Measurements from ENCODE around the gene EBF3. TPM values are rescaled to one million over a fixed set of nuclear protein-coding genes. Genes with fewer than 3 reads are reported as not detected.

The EBF3 gene
- polyA plus RNA-seq, 2 donors: 0.57 to 0.58 TPM

DNA sequence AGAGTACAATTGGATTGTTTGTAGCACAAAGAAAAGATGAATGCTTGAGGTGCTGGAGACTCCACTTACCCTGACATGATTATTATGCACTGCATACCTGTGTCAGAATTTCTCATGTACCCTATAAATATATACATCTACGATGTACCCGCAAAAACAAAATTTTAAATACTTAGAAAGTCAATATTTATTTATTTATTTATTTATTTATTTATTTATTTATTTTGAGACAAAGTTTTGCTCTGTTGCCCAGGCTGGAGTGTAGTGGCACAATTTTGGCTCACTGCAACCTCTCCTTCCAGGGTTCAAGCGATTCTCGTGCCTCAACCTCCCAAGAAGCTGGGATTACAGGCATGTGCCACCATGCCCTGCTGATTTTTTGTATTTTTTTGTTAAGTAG, 35.1 kb upstream of the EBF3 start:
- Histone ChIP-seq H3K36me3 (ENCODE audit: control insufficient read depth in 2 of 2, insufficient read depth in 2 of 2, low read length in 1 of 2) (no peaks in the 10 kb centered on the region), H3K4me1 (ENCODE audit: control insufficient read depth in 2 of 2, insufficient read depth in 2 of 2, low read length in 1 of 2) (no peaks in the 10 kb centered on the region), H3K27me3 (ENCODE audit: control insufficient read depth in 1 of 2, insufficient read depth in 2 of 2, low read length in 2 of 2) (no peaks in the 10 kb centered on the region), H3K27ac (ENCODE audit: low read depth in 2 of 2, low read length in 1 of 2) (no peak overlapping the region), H3K9me3 (ENCODE audit: control insufficient read depth in 2 of 2, insufficient read depth in 1 of 2, low read depth in 1 of 2, low read length in 1 of 2) (peaks cover 5 to 8% of the 10 kb centered on the region in 2 donors), H3K4me3 (ENCODE audit: low read depth in 1 of 2, low read length in 2 of 2) (no peak overlapping the region)
- WGBS, 2 donors: 93 to 95% methylated on average over 4 of the region's 4 CpGs

DNA sequence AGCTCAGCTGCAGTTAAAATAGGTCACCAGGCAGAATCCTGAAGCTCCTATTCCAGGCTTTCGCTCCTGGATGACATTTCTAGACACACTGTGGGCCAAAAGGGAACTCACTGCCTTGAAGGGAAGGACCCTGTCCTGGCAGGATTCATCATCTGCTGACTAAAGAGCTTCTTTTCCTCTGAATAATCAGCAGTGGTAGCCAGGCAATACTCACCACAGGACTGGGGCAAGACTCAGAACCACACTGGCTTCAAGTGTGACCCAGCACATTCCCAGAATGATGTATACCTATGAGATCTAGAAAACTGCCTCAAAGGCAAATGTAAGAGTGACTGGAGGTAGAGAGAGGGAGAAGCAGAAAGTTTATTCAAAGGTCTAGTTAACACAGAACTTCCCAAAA, 29.5 kb upstream of the EBF3 start:
- WGBS, 2 donors: 86 to 87% methylated on average over 1 of the region's 1 CpG
- Histone ChIP-seq H3K9me3 (ENCODE audit: control insufficient read depth in 2 of 2, insufficient read depth in 1 of 2, low read depth in 1 of 2, low read length in 1 of 2) (peaks cover 0 to 1% of the 10 kb centered on the region in 2 donors), H3K4me3 (ENCODE audit: low read depth in 1 of 2, low read length in 2 of 2) (no peak overlapping the region)

DNA sequence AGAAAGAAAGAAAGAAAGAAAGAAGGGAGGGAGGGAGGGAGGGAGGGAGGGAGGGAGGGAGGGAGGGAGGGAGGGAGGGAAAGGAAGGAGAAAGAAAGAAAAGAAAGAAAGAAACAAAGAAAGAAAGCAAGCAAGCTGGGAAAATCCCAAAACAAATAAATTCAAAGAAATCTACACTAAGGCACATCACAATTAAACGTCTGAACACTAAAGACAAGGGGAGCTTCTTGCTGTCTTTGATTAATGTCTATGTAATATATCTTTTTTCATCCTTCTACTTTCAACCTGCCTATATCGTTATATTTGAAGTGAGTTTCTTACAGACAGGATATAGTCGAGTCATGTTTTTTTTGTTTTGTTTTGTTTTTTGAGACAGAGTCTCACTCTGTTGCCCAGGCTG, 28.3 kb upstream of the EBF3 start:
- WGBS, 2 donors: 73 to 75% methylated on average over 3 of the region's 3 CpGs

More for the DNA sequence above, 29.5 kb upstream of the EBF3 start:
- H3K4me1 ChIP-seq (ENCODE audit: control insufficient read depth in 2 of 2, insufficient read depth in 2 of 2, low read length in 1 of 2): no peaks in the 10 kb centered on the region
- H3K36me3 ChIP-seq (ENCODE audit: control insufficient read depth in 2 of 2, insufficient read depth in 2 of 2, low read length in 1 of 2): no peaks in the 10 kb centered on the region
- no peaks in the 10 kb centered on the region for H3K27me3 ChIP-seq (ENCODE audit: control insufficient read depth in 1 of 2, insufficient read depth in 2 of 2, low read length in 2 of 2)
- H3K27ac ChIP-seq (ENCODE audit: low read depth in 2 of 2, low read length in 1 of 2): no peak overlapping the region

DNA sequence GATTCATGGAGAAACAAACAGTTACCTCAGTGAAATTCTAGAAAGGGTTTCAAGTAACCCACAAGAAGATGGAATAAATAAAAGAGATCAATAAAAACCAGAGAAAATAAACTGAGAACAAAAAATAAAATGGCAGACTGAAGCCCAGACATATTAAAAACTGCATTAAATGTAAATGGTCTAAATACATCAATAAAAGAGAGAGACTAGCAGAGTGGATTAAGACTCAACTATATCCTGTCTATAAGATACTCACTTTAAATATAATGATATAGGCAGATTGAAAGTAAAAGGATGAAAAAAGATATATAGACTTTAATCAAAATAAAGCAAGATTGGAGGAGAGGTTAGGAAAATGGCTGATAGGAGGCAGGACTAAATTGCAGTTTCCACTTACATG, 18.8 kb upstream of the EBF3 start:
- H3K36me3 ChIP-seq (ENCODE audit: control insufficient read depth in 2 of 2, insufficient read depth in 2 of 2, low read length in 1 of 2): no peaks in the 10 kb centered on the region
- H3K4me1 ChIP-seq (ENCODE audit: control insufficient read depth in 2 of 2, insufficient read depth in 2 of 2, low read length in 1 of 2): no peaks in the 10 kb centered on the region
- H3K27ac ChIP-seq (ENCODE audit: low read depth in 2 of 2, low read length in 1 of 2): no peak overlapping the region
- no peak overlapping the region for H3K4me3 ChIP-seq (ENCODE audit: low read depth in 1 of 2, low read length in 2 of 2)
- H3K9me3 ChIP-seq (ENCODE audit: control insufficient read depth in 2 of 2, insufficient read depth in 1 of 2, low read depth in 1 of 2, low read length in 1 of 2): peaks cover 5 to 6% of the 10 kb centered on the region in 2 donors
- no peaks in the 10 kb centered on the region for H3K27me3 ChIP-seq (ENCODE audit: control insufficient read depth in 1 of 2, insufficient read depth in 2 of 2, low read length in 2 of 2)

More for the DNA sequence above, 28.3 kb upstream of the EBF3 start:
- Histone ChIP-seq H3K4me1 (ENCODE audit: control insufficient read depth in 2 of 2, insufficient read depth in 2 of 2, low read length in 1 of 2) (no peaks in the 10 kb centered on the region), H3K27me3 (ENCODE audit: control insufficient read depth in 1 of 2, insufficient read depth in 2 of 2, low read length in 2 of 2) (no peaks in the 10 kb centered on the region), H3K4me3 (ENCODE audit: low read depth in 1 of 2, low read length in 2 of 2) (no peak overlapping the region), H3K27ac (ENCODE audit: low read depth in 2 of 2, low read length in 1 of 2) (no peak overlapping the region), H3K9me3 (ENCODE audit: control insufficient read depth in 2 of 2, insufficient read depth in 1 of 2, low read depth in 1 of 2, low read length in 1 of 2) (peaks cover 0 to 1% of the 10 kb centered on the region in 2 donors), H3K36me3 (ENCODE audit: control insufficient read depth in 2 of 2, insufficient read depth in 2 of 2, low read length in 1 of 2) (no peaks in the 10 kb centered on the region)

DNA sequence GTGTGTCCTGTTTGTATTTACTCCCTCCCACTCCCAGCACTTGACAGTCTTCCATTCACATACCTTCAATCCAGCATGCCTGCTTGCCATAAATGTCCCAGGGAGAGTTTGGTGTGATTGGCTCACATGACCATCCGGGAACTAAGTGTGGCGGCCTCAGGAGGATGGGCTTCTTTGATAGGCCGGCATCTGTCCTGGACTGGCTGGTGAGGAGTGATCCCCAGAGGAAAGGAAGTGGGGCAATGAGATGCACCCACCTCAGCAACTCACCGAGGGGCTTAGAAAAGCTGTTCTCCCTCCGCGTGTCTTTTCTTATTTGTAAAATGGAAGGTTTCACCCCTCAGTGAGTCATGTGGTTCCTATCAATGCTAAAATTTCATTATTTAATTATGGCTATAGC, 14.9 kb upstream of the EBF3 start:
- H3K27ac ChIP-seq (ENCODE audit: low read depth in 2 of 2, low read length in 1 of 2): no peak overlapping the region
- H3K27me3 ChIP-seq (ENCODE audit: control insufficient read depth in 1 of 2, insufficient read depth in 2 of 2, low read length in 2 of 2): no peaks in the 10 kb centered on the region
- peaks cover 3 to 6% of the 10 kb centered on the region in 2 donors for H3K9me3 ChIP-seq (ENCODE audit: control insufficient read depth in 2 of 2, insufficient read depth in 1 of 2, low read depth in 1 of 2, low read length in 1 of 2)
- no peak overlapping the region for H3K4me3 ChIP-seq (ENCODE audit: low read depth in 1 of 2, low read length in 2 of 2)
- no peaks in the 10 kb centered on the region for H3K36me3 ChIP-seq (ENCODE audit: control insufficient read depth in 2 of 2, insufficient read depth in 2 of 2, low read length in 1 of 2)
- WGBS, 2 donors: 90% methylated on average over 6 of the region's 6 CpGs
- no peaks in the 10 kb centered on the region for H3K4me1 ChIP-seq (ENCODE audit: control insufficient read depth in 2 of 2, insufficient read depth in 2 of 2, low read length in 1 of 2)

DNA sequence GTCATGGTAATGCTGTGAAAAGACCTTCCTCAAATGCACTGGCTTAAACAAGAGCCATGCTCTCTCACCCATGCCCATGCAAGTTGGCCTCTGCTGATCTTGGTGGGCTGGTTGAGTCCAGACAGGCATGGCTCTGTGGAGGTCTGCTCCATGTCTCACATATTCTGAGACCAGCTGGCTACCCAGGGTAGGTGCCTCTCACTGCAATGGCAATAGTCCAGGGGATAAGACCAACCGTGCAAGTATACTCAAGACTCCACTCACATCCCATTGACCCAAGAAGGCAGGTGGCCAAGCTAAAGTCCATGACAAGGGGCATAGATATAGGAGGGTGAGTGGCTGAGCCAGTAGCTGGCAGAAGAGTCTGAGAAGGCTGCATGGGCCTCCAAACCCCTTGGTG, 14.2 kb upstream of the EBF3 start:
- Histone ChIP-seq H3K27me3 (ENCODE audit: control insufficient read depth in 1 of 2, insufficient read depth in 2 of 2, low read length in 2 of 2) (no peaks in the 10 kb centered on the region), H3K27ac (ENCODE audit: low read depth in 2 of 2, low read length in 1 of 2) (no peak overlapping the region)

DNA sequence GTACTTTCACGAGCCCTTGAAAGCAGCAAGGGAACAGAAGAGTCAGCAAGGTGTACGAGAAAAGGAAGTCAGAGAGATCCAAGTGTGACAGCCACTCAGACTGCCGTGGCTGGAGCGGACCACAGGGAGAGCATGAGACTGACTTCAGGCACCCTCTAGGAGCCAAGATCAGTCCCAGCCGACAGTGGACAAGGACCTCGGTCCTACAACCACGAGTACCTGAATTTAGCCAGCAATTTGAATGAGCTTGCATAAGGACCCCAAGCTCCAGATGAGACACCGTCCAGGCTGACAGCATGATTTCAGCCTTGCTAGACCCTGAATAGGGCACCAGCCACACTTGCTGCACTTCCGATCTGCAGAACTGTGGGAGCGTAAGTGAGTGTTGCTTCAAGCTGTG, 13.7 kb upstream of the EBF3 start:
- Histone ChIP-seq H3K27ac (ENCODE audit: low read depth in 2 of 2, low read length in 1 of 2) (no peak overlapping the region), H3K27me3 (ENCODE audit: control insufficient read depth in 1 of 2, insufficient read depth in 2 of 2, low read length in 2 of 2) (peaks cover 0 to 2% of the 10 kb centered on the region in 2 donors), H3K4me3 (ENCODE audit: low read depth in 1 of 2, low read length in 2 of 2) (no peak overlapping the region), H3K36me3 (ENCODE audit: control insufficient read depth in 2 of 2, insufficient read depth in 2 of 2, low read length in 1 of 2) (no peaks in the 10 kb centered on the region), H3K9me3 (ENCODE audit: control insufficient read depth in 2 of 2, insufficient read depth in 1 of 2, low read depth in 1 of 2, low read length in 1 of 2) (no peaks in the 10 kb centered on the region), H3K4me1 (ENCODE audit: control insufficient read depth in 2 of 2, insufficient read depth in 2 of 2, low read length in 1 of 2) (no peaks in the 10 kb centered on the region)
- WGBS, 2 donors: 81 to 84% methylated on average over 10 of the region's 10 CpGs

More for the DNA sequence above, 14.2 kb upstream of the EBF3 start:
- H3K4me3 ChIP-seq (ENCODE audit: low read depth in 1 of 2, low read length in 2 of 2): no peak overlapping the region
- H3K9me3 ChIP-seq (ENCODE audit: control insufficient read depth in 2 of 2, insufficient read depth in 1 of 2, low read depth in 1 of 2, low read length in 1 of 2): no peaks in the 10 kb centered on the region
- no peaks in the 10 kb centered on the region for H3K36me3 ChIP-seq (ENCODE audit: control insufficient read depth in 2 of 2, insufficient read depth in 2 of 2, low read length in 1 of 2)
- WGBS, 2 donors: 86 to 90% methylated on average over 1 of the region's 1 CpG
- no peaks in the 10 kb centered on the region for H3K4me1 ChIP-seq (ENCODE audit: control insufficient read depth in 2 of 2, insufficient read depth in 2 of 2, low read length in 1 of 2)

DNA sequence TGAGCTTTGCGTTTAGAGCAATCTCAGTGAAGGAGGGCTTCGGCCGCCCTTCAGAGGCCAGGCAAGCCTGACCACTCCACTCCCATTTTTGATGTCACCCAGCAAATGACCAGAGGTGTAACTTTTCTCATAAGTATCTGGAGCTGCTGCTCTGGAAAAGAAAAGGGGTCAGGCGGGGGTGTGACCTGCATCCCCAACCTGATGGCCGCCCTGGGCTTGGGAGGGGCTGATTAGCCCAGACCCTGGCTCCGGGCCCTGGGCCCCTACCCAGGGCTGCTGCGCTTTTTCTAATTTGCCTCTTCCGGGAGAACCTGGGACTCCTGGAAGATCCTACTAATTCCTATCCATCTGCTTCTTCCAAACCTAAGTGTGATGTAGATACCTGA, 9.6 kb upstream of the EBF3 start:
- Histone ChIP-seq H3K4me1 (ENCODE audit: control insufficient read depth in 2 of 2, insufficient read depth in 2 of 2, low read length in 1 of 2) (peaks cover 0 to 5% of the 10 kb centered on the region in 2 donors), H3K27me3 (ENCODE audit: control insufficient read depth in 1 of 2, insufficient read depth in 2 of 2, low read length in 2 of 2) (peaks cover 3 to 11% of the 10 kb centered on the region in 2 donors), H3K36me3 (ENCODE audit: control insufficient read depth in 2 of 2, insufficient read depth in 2 of 2, low read length in 1 of 2) (no peaks in the 10 kb centered on the region), H3K27ac (ENCODE audit: low read depth in 2 of 2, low read length in 1 of 2) (no peak overlapping the region), H3K4me3 (ENCODE audit: low read depth in 1 of 2, low read length in 2 of 2) (no peak overlapping the region), H3K9me3 (ENCODE audit: control insufficient read depth in 2 of 2, insufficient read depth in 1 of 2, low read depth in 1 of 2, low read length in 1 of 2) (no peaks in the 10 kb centered on the region)
- 77 to 89% methylated on average over 8 of the region's 8 CpGs for WGBS, 2 donors

DNA sequence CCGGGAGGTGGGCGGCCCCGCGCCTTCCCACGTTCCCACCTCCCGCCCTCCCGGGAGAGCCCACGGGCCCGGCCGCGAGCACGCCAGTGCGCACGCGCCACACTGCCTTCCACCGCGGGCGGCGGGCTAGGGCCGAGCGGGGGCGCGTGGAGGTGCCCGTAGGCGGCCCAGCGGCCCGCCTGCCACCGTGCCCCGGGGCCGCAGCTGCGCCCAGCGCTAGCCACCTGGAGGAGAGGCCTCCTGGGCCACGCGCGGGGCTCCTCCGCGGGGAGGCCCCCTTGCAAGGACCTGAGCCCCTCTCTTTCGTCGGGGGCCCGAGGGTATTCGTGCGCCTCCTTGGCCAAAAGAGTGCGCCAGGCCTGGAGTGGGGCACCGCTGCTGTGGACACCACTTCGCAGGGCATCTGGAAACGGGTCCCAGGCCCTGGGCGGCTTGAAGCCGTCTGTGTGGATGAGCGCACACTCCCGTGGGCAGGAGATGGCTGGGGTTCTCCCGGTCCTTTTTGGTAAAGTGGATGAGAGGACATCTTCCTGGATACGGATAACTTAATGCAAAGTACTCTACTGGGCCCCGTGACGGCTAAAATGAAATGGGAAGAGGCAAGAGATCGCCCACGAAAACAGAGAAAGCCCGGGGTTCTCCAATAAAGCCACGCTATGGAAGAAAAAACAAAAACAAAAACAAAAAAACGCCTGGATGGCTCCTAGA, 9.0 kb upstream of the EBF3 start:
- WGBS, 2 donors: 29 to 47% methylated on average over 31 to 59 of the region's 59 CpGs
- H3K27me3 ChIP-seq (ENCODE audit: control insufficient read depth in 1 of 2, insufficient read depth in 2 of 2, low read length in 2 of 2): peaks cover 3 to 14% of the 10 kb centered on the region in 2 donors
- no peaks in the 10 kb centered on the region for H3K36me3 ChIP-seq (ENCODE audit: control insufficient read depth in 2 of 2, insufficient read depth in 2 of 2, low read length in 1 of 2)
- H3K4me3 ChIP-seq (ENCODE audit: low read depth in 1 of 2, low read length in 2 of 2): no peak overlapping the region
- H3K27ac ChIP-seq (ENCODE audit: low read depth in 2 of 2, low read length in 1 of 2): no peak overlapping the region
- H3K9me3 ChIP-seq (ENCODE audit: control insufficient read depth in 2 of 2, insufficient read depth in 1 of 2, low read depth in 1 of 2, low read length in 1 of 2): no peaks in the 10 kb centered on the region
- H3K4me1 ChIP-seq (ENCODE audit: control insufficient read depth in 2 of 2, insufficient read depth in 2 of 2, low read length in 1 of 2): peaks cover 0 to 5% of the 10 kb centered on the region in 2 donors
